DMS79 treated with DMSO at 0.1 percent for 48 hours (cell line): ENCODE measurements around the gene ZBTB33.

Experiments
- DNase-seq: peaks from one replicate; lab custom pipeline; 2025; lab: John Stamatoyannopoulos, UW

The ZBTB33 gene

GRCh38 chrX:120250522-120251271 is at the start of gene ZBTB33:
ZBTB33 (plus strand) TSS chrX:120250812; CDS start chrX:120253416, 2,604 bp downstream.
- peak; percentile 70 for DNase-seq

- no peak for DNase-seq
Measured at GRCh38 chrX:120200851-120201250, 49.8 kb upstream of the ZBTB33 start.

DNA sequence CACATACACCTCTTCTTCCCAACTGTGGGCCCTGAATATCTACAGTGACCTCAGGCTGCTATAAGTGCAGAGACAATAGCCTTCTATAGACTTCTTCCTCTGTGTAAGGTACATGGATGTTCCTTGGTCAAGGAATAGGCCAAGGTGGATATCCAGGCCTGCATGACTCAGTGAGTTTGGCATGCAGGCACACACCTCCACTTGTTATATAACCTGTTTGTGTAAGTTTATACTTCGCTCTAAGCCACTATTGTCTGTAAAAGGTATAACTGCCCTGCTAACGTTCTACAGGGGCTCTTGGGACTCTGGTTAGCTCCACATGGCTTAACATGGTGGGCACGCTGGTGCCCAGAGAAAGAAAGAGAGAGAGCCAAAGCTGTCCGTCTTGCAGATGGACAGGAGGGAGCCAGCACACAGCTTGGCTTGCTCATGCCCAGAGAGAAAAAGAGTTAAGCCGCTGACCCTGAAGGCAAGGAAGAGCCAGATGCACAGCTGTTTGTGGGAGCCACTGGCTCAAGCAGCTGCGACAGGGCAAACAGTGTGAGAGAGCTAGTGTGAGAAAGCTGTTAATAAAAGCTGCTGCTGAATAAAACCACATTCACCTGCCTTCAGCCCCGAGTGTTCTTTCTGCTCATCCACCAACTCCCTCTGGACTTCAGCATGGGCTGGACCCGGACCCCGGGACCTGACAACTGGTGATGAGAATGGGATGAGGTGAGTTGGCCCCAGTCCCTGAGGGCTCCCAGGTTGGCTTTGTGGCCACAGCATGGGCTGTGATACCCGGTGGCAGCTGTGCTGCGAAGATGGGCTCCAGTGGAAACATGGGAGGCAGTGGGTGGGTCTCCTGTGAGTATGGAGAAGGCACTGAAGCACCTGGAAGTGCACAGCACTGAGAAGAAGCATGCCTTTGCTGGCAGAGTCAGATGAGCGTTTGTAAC is 44.5 kb upstream of the ZBTB33 start:
- no peak for DNase-seq

DNA sequence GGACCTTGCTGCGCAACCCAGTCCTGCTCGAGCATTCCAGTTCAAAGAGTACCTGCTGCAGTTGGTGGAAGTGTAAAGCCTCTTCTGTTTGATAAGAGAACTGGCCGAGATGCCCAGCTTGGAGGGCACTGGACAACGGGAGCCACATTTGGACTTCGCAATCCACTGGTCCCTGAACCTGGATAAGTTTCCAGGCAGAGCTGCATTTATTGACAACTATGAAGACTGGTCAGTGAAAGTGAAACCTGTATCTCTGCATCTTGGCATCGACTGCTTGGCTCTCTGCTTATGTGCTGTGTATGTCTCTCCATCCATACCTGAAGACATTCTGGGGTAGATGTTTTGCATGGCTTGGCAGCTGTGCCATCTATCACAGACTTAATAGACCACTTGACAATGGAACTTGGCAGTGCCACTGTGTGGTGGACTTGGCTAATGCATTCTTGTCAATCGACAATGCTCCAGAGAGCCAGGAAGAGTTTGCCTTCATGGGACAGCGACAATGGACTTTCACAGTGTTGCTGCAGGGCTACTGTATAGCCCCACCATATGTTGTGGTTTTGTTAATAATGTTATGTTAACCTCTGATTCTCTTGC is 43.5 kb upstream of the ZBTB33 start:
- DNase-seq = peak; percentile 55

DNA sequence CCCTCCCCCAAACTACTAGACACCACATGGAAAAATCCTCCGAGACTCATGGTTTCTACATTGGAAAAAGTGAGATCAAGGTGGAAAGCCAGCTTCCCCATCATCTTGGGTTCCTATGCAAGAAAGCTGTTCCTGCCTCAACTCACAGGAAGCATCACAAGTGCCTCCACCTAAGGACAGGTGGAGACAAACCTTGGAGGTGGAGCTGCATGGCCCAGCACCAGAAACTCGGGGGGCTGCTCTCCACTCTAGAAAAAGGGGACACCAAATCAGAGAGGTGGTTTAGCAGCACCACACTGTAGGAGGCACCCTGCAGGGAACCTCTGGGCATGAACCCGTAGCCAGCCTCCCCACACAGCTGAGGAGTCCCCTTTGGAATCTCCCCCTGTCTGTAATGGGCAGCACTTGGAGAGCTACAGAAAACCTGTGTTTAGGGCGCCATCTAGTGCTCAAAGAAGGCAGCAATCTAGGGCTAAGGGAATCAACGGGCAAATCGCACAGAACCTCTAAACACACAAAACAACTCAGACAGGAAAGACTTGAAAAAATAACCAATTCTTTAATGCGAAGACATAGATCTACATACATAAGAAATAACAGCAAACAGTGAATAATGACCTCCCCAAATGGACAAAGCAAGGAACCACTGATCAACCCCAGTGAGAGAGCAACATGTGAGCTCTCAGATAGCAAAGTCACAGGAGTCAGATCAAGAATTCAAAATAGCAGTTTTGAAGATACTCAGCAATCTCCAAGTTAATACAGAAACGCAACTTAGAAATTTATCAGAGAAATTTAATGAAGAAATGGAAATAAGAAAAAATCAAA is 37.0 kb upstream of the ZBTB33 start:
- peak; percentile 6 for DNase-seq

- no peak for DNase-seq
Measured at GRCh38 chrX:120223374-120223773, 27.2 kb upstream of the ZBTB33 start.

GRCh38 chrX:120224388-120224787 is 26.2 kb upstream of the ZBTB33 start:
- no peak for DNase-seq

DNA sequence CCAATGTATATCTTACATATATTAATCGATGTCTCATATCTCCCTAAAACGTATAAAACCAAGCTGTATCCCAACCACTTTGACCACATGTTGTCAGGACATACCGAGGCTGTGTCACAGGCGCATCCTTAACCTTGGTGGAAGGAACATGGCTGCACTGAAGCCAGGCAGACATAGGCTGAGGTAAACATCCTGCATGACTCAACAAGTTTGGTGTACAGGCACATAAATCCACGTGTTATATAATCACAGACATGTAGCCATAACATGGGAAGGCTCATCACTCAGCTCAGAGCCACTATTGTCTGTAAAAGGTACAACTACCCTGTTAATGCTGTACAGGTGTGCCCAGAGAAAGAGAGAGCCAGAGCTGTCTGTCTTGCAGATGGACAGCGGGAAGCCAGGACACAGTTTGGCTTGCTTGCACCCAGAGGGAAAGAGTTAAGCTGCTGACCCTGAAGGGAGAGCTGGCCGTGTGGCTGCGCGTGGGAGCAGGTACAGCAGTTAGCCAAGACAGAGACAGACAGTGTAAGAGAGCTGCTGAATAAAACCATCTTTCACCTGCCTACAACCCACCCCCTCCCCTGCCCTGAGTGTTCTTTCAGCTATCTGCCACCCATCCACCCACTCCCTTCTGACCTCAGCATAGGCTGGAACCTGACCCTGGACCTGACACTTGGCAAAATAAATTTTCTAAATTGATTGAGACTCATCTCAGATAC is 22.3 kb upstream of the ZBTB33 start:
- no peak for DNase-seq

DNA sequence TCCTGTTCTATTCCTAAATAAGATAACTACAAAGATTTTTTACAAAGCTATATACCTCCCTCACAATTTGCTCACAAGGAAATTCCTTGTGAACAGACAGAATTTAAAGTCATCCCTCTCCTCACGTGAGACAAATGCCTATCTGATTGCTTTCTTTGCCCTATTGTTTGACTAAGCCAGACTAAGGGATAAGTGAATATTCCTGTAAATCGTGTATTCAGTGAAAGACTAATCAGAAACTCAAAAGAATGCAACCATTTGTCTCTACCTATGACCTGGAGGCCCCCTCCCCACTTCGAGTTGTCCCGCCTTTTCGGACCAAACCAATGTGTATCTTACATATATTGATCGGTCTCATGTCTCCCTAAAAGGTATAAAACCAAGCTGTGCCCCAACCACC is 15.3 kb upstream of the ZBTB33 start:
- no peak for DNase-seq

DNA sequence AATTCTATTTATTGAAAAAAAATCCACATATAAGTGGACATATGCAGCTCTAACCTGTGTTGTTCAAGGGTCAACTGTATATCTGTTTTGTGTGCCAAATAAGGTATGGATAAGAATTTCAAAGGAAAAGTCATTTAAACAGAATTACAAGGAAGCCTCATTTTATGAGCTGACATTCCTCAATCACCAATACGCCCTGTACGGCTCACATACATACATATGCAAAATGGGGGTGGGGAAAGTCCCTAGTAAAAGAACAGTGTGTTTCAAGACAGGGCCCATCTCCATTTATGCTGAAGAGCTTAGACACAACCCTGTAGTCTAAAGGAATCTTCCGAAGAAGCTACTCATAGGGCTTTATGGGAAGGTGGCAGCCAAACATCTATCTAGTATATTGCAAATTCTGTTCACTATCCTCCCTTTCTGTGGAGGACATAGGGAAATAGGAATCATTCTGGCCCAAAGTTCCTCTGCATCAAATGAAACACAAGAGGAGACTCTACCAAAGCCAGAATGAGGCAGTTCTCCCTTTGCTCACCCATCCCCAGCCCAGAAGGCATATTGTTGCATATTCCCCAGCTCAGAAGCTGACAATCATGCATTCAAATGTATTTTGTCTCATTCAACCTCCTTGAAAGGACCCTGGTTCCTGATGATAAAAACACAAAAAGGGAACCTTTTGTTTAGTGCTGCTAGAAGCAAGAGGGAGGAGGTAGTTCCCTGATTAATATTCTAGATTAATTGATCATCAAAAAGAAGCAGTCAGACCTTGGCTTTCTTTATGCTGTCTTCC is 13.7 kb upstream of the ZBTB33 start:
- no peak for DNase-seq

GRCh38 chrX:120238933-120239332 is 11.7 kb upstream of the ZBTB33 start:
- DNase-seq = no peak

- DNase-seq = no peak
Measured at GRCh38 chrX:120242813-120243212, 7.8 kb upstream of the ZBTB33 start.

- DNase-seq = no peak
Measured at GRCh38 chrX:120244395-120244734, 6.2 kb upstream of the ZBTB33 start.

- DNase-seq = peak; percentile 76
Measured at GRCh38 chrX:120244735-120245498, 5.7 kb upstream of the ZBTB33 start.

DNA sequence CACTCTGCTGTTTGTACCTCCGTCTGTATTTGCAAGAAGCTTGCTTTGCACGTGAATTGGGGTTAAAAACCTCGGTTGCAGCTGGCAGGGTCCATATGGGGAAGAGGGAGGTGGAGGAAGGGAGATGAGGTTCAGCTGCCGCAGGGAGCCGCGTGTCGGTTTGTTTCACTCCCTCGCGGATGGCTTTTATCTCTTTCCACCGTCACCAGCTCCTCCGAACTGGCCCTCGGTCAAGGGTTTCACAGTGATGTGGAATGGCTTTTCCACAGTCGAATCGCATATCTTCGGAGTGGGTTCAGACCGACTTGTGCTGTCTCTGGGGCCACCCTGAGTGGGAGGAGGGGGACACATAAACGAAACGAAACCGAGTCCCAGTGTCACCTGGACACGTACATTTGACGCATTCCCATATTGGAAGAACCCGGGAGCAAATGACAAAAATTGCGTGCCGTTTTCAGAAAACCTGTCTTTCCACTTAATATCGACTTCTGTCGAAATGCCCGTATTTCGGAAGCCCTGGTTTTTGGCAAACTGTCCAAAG is 929 bp downstream of the ZBTB33 start:
- DNase-seq = peak; percentile 3

DNA sequence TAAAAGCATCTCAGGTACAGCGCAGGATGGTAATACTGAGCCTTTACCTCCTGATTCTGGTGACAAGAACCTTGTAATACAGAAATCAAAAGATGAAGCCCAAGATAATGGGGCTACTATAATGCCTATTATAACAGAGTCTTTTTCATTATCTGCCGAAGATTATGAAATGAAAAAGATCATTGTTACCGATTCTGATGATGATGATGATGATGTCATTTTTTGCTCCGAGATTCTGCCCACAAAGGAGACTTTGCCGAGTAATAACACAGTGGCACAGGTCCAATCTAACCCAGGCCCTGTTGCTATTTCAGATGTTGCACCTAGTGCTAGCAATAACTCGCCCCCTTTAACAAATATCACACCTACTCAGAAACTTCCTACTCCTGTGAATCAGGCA is 3.2 kb downstream of the ZBTB33 start:
- no peak for DNase-seq

DNA sequence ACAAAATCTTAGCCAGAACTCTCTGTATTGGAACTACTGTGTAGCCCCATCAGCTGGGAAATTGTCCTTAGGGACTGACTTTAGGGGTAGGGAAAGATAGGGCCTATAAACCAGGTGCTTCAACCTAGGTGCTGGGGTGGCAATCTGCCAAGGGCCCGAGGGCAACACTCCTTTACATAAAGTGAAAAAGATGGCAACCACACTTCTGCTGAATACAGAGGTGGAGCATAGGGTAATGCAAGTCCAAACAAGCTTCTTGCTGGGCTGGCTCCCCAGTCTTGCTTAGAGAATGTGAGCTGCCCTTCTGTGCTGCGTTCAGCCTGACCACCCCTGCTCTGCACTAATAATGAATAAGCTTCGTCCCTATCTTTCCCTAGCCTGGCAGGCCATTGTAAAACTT is 9.8 kb downstream of the ZBTB33 start:
- DNase-seq = peak; percentile 72

GRCh38 chrX:120262859-120263708 is 12.5 kb downstream of the ZBTB33 start:
- DNase-seq = peak; percentile 51
